ENCODE results near the gene FLVCR1.

Gene FLVCR1

GRCh38 chr1:212864201-212864600 is 6.1 kb downstream of the FLVCR1 start:
- TF ChIP-seq EGR1 (IDR thresholded peaks at IDR 0.05) (no peak), RAD21 (IDR thresholded peaks at IDR 0.05; ENCODE audit: low read depth) (no peak), REST (IDR thresholded peaks at IDR 0.05; ENCODE audit: low read depth) (no peak), TAF1 (IDR thresholded peaks at IDR 0.05; ENCODE audit: low read depth) (no peak), YY1 (IDR thresholded peaks at IDR 0.05; ENCODE audit: low read depth) (no peak), USF1 (IDR thresholded peaks at IDR 0.05) (no peak), FOXM1 (IDR thresholded peaks at IDR 0.05; ENCODE audit: borderline replicate concordance, low read depth) (no peak), MAX (IDR thresholded peaks at IDR 0.05) (no peak), TCF12 (IDR thresholded peaks at IDR 0.05; ENCODE audit: low read depth) (no peak), ZBTB7A (IDR thresholded peaks at IDR 0.05; ENCODE audit: low read depth) (no peak), EP300 (IDR thresholded peaks at IDR 0.05; ENCODE audit: borderline replicate concordance) (no peak), CREB1 (IDR thresholded peaks at IDR 0.05; ENCODE audit: low read depth) (no peak), TEAD4 (IDR thresholded peaks at IDR 0.05) (no peak), CEBPB (IDR thresholded peaks at IDR 0.05) (no peak)

- TF ChIP-seq TEAD4 (IDR thresholded peaks at IDR 0.05) (no peak), MAX (IDR thresholded peaks at IDR 0.05) (no peak), ZBTB7A (IDR thresholded peaks at IDR 0.05; ENCODE audit: low read depth) (no peak), YY1 (IDR thresholded peaks at IDR 0.05; ENCODE audit: low read depth) (no peak), CREB1 (IDR thresholded peaks at IDR 0.05; ENCODE audit: low read depth) (no peak), NFIC (IDR thresholded peaks at IDR 0.05) (no peak), FOXM1 (IDR thresholded peaks at IDR 0.05; ENCODE audit: borderline replicate concordance, low read depth) (no peak), USF1 (IDR thresholded peaks at IDR 0.05) (no peak), EP300 (IDR thresholded peaks at IDR 0.05; ENCODE audit: borderline replicate concordance) (no peak), RAD21 (IDR thresholded peaks at IDR 0.05; ENCODE audit: low read depth) (no peak)
Observed at GRCh38 chr1:212867192-212867591, 9.1 kb downstream of the FLVCR1 start.

- TF ChIP-seq USF1 (IDR thresholded peaks at IDR 0.05) = no peak
- no peak for TF ChIP-seq CREB1 (IDR thresholded peaks at IDR 0.05; ENCODE audit: low read depth)
- no peak for TF ChIP-seq EGR1 (IDR thresholded peaks at IDR 0.05)
- no peak for TF ChIP-seq YY1 (IDR thresholded peaks at IDR 0.05; ENCODE audit: low read depth)
- no peak for TF ChIP-seq RAD21 (IDR thresholded peaks at IDR 0.05; ENCODE audit: low read depth)
- no peak for TF ChIP-seq MAX (IDR thresholded peaks at IDR 0.05)
- no peak for TF ChIP-seq TEAD4 (IDR thresholded peaks at IDR 0.05)
- no peak for TF ChIP-seq EP300 (IDR thresholded peaks at IDR 0.05; ENCODE audit: borderline replicate concordance)
- TF ChIP-seq FOXM1 (IDR thresholded peaks at IDR 0.05; ENCODE audit: borderline replicate concordance, low read depth) = no peak
- TF ChIP-seq REST (IDR thresholded peaks at IDR 0.05; ENCODE audit: low read depth) = no peak
- no peak for TF ChIP-seq CEBPB (IDR thresholded peaks at IDR 0.05)
- no peak for TF ChIP-seq TCF12 (IDR thresholded peaks at IDR 0.05; ENCODE audit: low read depth)
- TF ChIP-seq TAF1 (IDR thresholded peaks at IDR 0.05; ENCODE audit: low read depth) = no peak
- TF ChIP-seq ZBTB7A (IDR thresholded peaks at IDR 0.05; ENCODE audit: low read depth) = no peak
- no peak for TF ChIP-seq NFIC (IDR thresholded peaks at IDR 0.05)
Observed at GRCh38 chr1:212871976-212872375, 13.9 kb downstream of the FLVCR1 start.

- TF ChIP-seq REST (IDR thresholded peaks at IDR 0.05; ENCODE audit: low read depth) = no peak
- TF ChIP-seq TCF12 (IDR thresholded peaks at IDR 0.05; ENCODE audit: low read depth) = no peak
- TF ChIP-seq USF1 (IDR thresholded peaks at IDR 0.05) = no peak
- TF ChIP-seq ZBTB7A (IDR thresholded peaks at IDR 0.05; ENCODE audit: low read depth) = no peak
- no peak for TF ChIP-seq CREB1 (IDR thresholded peaks at IDR 0.05; ENCODE audit: low read depth)
- no peak for TF ChIP-seq NFIC (IDR thresholded peaks at IDR 0.05)
- TF ChIP-seq FOXM1 (IDR thresholded peaks at IDR 0.05; ENCODE audit: borderline replicate concordance, low read depth) = no peak
- no peak for TF ChIP-seq TEAD4 (IDR thresholded peaks at IDR 0.05)
- TF ChIP-seq MAX (IDR thresholded peaks at IDR 0.05) = no peak
- no peak for TF ChIP-seq YY1 (IDR thresholded peaks at IDR 0.05; ENCODE audit: low read depth)
- TF ChIP-seq RAD21 (IDR thresholded peaks at IDR 0.05; ENCODE audit: low read depth) = no peak
- TF ChIP-seq EGR1 (IDR thresholded peaks at IDR 0.05) = no peak
- no peak for TF ChIP-seq TAF1 (IDR thresholded peaks at IDR 0.05; ENCODE audit: low read depth)
- no peak for TF ChIP-seq CEBPB (IDR thresholded peaks at IDR 0.05)
- TF ChIP-seq EP300 (IDR thresholded peaks at IDR 0.05; ENCODE audit: borderline replicate concordance) = no peak
Observed at GRCh38 chr1:212873518-212873917, 15.4 kb downstream of the FLVCR1 start.

All from Ishikawa (cell line).